Uterine smooth muscle cell (primary cell): Measurements from ENCODE around the gene FIZ1. TPM values are rescaled to one million over a fixed set of nuclear protein-coding genes. Genes with fewer than 3 reads are reported as not detected.

Experiments
- total RNA-seq: library from RNA; depleted of rRNA; stranded (reverse); fragments of >200 nt; gene quantifications from 2 replicates; pipeline ENCODE4 v1.2.3, GENCODE V29; 2014

Gene FIZ1
- 2.7 and 3.0 TPM in 2 replicates for total RNA-seq

DNA sequence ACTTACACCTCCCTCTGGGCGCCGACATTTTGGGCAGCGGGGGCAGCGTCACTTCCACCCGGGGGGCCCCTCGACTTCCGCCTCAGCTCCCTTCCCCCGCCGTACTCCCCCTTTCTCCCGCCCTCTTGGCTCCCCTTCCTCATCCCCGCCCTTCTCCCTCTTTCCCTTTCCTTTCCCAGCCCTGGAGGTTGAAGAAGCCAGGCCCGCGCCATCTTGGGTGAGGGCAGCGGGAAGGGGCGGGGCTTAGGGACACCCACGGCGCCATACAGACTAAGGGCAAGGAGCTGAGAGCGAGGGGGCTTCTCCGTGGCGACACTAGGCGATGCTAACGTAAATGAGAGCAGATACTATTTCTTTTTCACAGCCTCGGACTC, at the start of gene FIZ1:
TSS of gene FIZ1 (minus strand) at position 50 of the 374 bp plus-strand sequence. CDS start 1,652 bp downstream, outside the sequence.

DNA sequence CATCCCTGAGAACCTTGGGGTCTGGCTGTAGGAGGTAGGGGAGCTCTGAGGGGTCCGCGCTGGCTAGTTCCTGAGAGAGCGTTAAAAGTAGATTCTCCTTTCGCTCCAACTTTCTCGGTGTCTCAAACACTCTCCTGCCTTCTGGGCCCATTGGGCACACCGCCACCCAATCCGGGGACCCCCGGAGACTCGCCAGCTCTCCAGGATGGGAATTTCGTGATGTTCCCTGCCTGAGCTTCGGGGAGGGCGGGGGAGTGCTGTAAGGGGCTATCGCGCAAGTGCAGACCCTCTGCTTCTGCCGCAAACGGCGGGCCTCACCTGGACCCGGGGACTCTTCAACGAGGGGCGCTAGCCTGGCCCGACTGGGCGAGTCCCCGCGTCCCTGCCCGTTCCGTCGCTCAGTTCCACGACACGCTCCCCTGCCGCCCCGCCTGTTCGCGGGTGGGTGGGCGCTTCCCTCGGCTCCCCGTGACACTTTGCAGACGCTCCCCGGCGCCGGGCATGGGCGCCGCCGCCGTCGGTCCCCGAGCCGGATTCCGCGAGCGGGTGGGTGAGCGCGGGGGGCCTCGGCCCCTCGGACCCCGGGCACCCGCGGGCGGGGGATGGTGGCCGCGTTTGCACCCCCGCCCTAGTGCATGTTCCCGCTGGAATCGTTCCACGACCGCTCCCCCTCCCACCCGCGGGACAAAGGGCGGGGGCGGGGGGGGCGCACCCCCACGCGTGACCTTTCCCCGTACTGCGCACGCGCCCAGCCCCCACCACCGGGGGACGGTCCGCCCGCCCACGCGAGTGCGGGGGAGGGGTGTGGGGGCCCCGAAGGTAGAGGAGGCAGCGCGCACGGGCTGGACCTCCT, 48.6 kb upstream of the FIZ1 start, which contains the start of gene CCDC106:
TSS of gene CCDC106 (plus strand) at position 481 of the 853 bp plus-strand sequence. CDS start 835 bp downstream, outside the sequence.

GRCh38 chr19:55643003-55643886, 43.9 kb upstream of the FIZ1 start, which contains the start of gene ZNF581:
Gene ZNF581 (plus strand): TSS chr19:55643649. CDS start chr19:55644572, 923 bp downstream.

GRCh38 chr19:55640577-55641425, 41.5 kb upstream of the FIZ1 start, which contains the start of gene ZNF580:
Gene ZNF580 (plus strand): TSS chr19:55641002. CDS start chr19:55642509, 1,507 bp downstream.

DNA sequence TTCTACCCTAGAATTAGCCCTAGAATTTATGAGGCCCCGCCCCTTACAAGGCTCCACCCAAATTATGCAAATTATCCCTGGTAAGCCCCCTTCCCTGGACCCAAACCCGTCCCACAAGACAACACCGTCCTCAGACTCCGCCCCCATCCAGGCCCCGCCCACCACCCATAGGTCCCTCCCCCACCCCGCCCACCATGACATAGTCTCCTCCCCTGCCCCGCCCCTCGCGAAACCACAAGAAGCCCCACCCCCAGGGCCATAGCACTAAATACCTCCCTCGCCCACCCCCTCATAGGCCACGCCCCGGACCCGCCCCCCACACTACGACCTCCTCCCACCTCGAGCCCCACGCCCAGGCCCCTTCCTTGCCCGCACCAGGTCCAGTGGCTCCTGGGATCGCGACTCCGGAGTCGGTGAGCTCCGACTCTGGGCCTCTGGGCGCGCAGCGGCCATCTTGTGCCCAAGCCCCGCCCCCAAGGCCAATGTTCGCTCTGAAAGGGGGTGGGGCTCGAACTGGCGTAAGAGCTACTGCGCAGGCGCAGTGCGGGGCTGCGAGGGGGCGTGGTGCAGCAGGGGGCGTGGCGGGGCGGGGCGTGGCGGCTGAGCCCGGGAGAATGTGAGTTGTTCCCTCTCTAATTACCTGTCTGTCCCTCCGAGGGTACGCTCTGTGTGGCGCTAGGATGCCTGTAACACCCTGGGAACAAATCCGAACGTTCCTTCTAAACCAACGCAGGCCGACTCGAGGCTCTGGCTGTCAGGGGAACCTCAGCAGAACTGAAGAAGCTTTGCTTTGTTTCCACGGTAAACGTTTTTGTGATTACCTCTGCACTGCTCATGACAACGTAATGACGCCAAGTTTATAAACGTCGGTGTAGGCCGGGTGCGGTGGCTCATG, 25.0 kb upstream of the FIZ1 start, which contains the start of gene ZNF784:
TSS of gene ZNF784 (minus strand) at position 458 of the 895 bp plus-strand sequence. CDS start at position 453, 5 bp downstream.

DNA sequence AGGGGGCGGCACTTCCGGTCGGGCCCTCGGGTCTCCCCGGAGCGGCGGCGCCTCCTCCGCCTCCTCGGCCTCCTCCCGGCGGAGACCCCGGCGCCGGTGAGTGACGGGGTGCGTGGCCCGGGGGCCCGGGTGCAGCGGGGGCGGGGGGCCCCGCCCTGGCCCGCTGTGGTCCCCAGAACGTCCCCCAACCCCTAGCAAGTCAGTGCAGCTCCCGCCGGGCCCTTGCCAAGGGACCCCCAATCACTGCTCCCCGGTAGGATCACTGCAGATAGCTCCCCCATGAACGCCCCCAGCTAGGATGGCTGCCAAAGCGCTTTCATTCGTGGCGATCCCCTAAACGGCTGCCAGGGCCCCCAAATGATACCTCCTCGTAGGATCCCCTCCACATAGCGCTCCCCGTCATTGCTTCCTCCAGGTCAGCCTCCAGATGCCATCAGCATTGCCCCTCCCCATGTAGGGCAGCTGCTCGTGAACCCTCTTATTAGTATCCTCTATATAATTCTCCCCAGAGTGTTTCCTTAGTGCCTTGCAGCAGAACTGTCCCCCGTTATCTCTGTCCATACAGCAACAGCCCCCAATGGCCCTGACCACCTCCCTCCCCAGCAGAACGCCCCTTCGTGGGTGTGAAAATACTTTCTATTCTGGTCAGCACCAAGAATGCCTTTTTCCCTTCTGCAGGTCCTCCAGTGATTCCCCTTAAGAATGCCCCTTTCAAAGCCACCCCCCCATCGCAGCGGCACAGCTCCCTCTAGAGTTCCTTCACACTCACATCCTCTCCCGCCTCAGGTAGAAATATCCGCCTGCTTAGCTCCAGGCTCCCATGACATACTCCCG, 6.5 kb upstream of the FIZ1 start, which contains the start of gene ZNF865:
TSS of gene ZNF865 (plus strand) at position 11 of the 834 bp plus-strand sequence. CDS start 7,972 bp downstream, outside the sequence.

DNA sequence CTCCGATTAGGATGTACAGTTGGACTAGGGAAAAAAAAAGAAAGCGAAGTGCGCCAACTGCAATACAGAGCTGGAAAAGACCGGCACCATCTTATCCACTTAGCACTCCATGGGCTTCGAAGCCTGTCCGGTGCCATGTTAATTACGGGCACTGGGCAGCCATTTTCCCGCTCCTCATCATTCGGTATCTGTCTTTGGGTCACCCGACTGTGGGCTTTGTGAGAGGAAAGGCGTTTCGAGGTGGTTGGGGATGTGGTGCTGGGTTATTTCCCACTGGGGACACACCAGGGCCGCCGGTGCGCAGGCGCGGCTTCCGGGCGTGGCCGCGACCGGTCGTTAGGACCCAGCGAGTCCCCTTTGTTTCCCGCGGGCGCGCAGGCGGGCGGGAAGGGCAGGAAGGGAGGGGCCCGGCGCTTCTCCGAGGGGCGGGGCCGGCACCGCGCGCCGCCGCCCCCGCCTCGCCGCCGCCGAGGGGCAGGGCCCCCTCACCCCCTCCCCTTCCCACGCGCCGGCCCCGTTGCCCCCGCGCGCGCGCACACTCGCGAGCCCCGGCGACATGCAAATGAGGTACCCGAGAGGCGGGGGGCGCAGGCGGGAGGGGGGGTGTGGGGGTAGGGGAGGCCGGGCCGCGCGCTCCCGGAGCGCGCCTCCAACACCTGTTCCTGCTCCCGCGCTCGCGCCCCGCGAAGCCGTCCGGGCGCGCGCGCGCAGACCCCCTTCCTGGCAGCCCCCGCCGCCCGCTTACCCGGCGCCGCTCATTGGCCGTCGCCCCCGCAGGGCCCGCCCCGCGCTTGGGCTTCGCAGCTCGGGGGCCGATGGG, 735 bp upstream of the FIZ1 start, which contains the start of gene ZNF524:
TSS of gene ZNF524 (plus strand) at position 447 of the 820 bp plus-strand sequence. CDS start 1,825 bp downstream, outside the sequence.

GRCh38 chr19:55580628-55581144, 18.6 kb downstream of the FIZ1 start, which contains the start of gene ZNF579:
Gene ZNF579 (minus strand): TSS chr19:55580848. CDS start chr19:55579639, 1,209 bp downstream.

DNA sequence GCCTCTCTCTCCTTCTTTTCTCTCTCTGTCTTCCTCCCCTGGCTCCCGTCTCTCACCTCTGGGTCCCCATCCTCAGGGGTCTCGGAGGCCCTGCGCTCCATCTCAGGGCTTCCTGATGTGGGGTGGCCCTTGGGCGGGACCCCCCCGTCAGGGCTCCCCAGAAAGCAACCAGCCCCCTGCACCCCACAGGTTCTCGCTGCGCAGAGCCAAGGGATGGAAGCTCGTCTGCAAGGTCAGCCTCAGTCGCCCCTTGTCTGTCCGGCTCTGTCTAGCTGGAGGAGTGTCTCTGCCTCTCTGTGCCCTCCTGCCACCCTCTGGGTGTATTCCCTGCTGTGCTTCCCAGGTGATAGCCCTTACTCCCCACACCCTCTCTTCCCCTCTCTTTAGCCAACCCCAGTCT, 53.9 kb downstream of the FIZ1 start, which contains the start of gene SBK3:
TSS of gene SBK3 (minus strand) at position 101 of the 400 bp plus-strand sequence. CDS start at position 101, 0 bp downstream.

Other genes with a start within 250 kb of the FIZ1 start
- gene COX6B2, start 244.8 kb downstream of the FIZ1 start, total RNA-seq, result not detected in 2 replicates
- not detected in 2 replicates for gene GARIN5B, start 236.3 kb downstream of the FIZ1 start, total RNA-seq
- gene IL11, start 229.1 kb downstream of the FIZ1 start, total RNA-seq, result 6.9 and 8.5 TPM in 2 replicates
- 0.37 TPM in 1 of 2 replicates, not detected in the other for gene TMEM190, start 222.7 kb downstream of the FIZ1 start, total RNA-seq
- gene TMEM238, start 215.2 kb downstream of the FIZ1 start, total RNA-seq, result 0.33 and 0.75 TPM in 2 replicates
- 393 and 410 TPM in 2 replicates for gene RPL28, start 213.6 kb downstream of the FIZ1 start, total RNA-seq
- gene UBE2S, start 191.7 kb downstream of the FIZ1 start, total RNA-seq, result 268 and 487 TPM in 2 replicates
- gene SHISA7, start 156.2 kb downstream of the FIZ1 start, total RNA-seq, result not detected in 2 replicates
- 52.5 and 63.2 TPM in 2 replicates for gene ISOC2, start 137.9 kb downstream of the FIZ1 start, total RNA-seq
- not detected in 2 replicates for gene C19orf85, start 134.8 kb downstream of the FIZ1 start, total RNA-seq
- gene ZNF628, start 122.9 kb downstream of the FIZ1 start, total RNA-seq, result 1.5 and 1.9 TPM in 2 replicates
- 19.1 and 29.9 TPM in 2 replicates for gene NAT14, start 114.3 kb downstream of the FIZ1 start, total RNA-seq
- gene SSC5D, start 111.1 kb downstream of the FIZ1 start, total RNA-seq, result 22.4 and 38.0 TPM in 2 replicates
- gene SBK2, start 62.4 kb downstream of the FIZ1 start, total RNA-seq, result 0.11 and 1.5 TPM in 2 replicates
- gene SBK3, start 54.0 kb downstream of the FIZ1 start, total RNA-seq, result 0.12 TPM in 1 of 2 replicates, not detected in the other
- 3.8 and 5.9 TPM in 2 replicates for gene ZNF579, start 18.7 kb downstream of the FIZ1 start, total RNA-seq
- gene ZNF524, start 771 bp upstream of the FIZ1 start, total RNA-seq, result 7.7 and 9.9 TPM in 2 replicates
- gene ZNF865, start 6.1 kb upstream of the FIZ1 start, total RNA-seq, result 1.00 and 1.2 TPM in 2 replicates
- gene ZNF784, start 25.0 kb upstream of the FIZ1 start, total RNA-seq, result 4.4 and 5.4 TPM in 2 replicates
- gene ZNF580, start 41.5 kb upstream of the FIZ1 start, total RNA-seq, result 4.1 and 4.2 TPM in 2 replicates
- 12.3 and 22.5 TPM in 2 replicates for gene ZNF581, start 44.1 kb upstream of the FIZ1 start, total RNA-seq
- gene CCDC106, start 48.7 kb upstream of the FIZ1 start, total RNA-seq, result 2.5 and 8.5 TPM in 2 replicates
- gene U2AF2, start 55.5 kb upstream of the FIZ1 start, total RNA-seq, result 117 and 168 TPM in 2 replicates
- gene EPN1, start 75.7 kb upstream of the FIZ1 start, total RNA-seq, result 79.4 and 112 TPM in 2 replicates
- not detected in 2 replicates for gene NLRP9, start 138.9 kb upstream of the FIZ1 start, total RNA-seq
- gene RFPL4A, start 159.6 kb upstream of the FIZ1 start, total RNA-seq, result not detected in 2 replicates
- gene RFPL4AL1, start 169.6 kb upstream of the FIZ1 start, total RNA-seq, result not detected in 2 replicates
- gene NLRP11, start 232.5 kb upstream of the FIZ1 start, total RNA-seq, result not detected in 2 replicates
- gene NLRP4, start 237.0 kb upstream of the FIZ1 start, total RNA-seq, result not detected in 2 replicates